PC-3 (cell line): ENCODE results near the gene CRTAC1. TPM values are rescaled to one million over a fixed set of nuclear protein-coding genes. Genes with fewer than 3 reads are reported as not detected.

ENCODE experiments used
- ATAC-seq: fragments of 200-7000 bp; cut with Tn5 transposase; 2 replicates; pipeline ENCODE4 v1.9.1; 2020; ENCODE audit warnings: mild to moderate bottlenecking, moderate library complexity
- BruUV-seq: library from RNA; stranded (reverse); fragments of 400-500 nt; replicated peaks from 2 replicates; lab custom pipeline; 2021; lab: Mats Ljungman, UMichigan
- CTCF ChIA-PET: fragments of 300-600 bp; sonication (Branson Sonifier 250); formaldehyde crosslinking; loops from one replicate; lab custom pipeline; 2022; ENCODE audit warnings: antibody characterized with exemption; lab: Charles Lee
- POLR2A ChIA-PET: fragments of 300-600 bp; sonication (Branson Sonifier 250); formaldehyde crosslinking; loops from one replicate; lab custom pipeline; 2022; ENCODE audit warnings: antibody characterized with exemption; ENCODE audit not compliant: unreplicated experiment; lab: Charles Lee
- DNase-seq: peaks from one replicate; pipeline ENCODE4 v3.0.0-alpha.2; 2015
- H2AFZ ChIP-seq: fragments of 300-600 bp; sonication (generic); 2 replicates; pipeline ENCODE4 v1.6.0; 2016; ENCODE audit warnings: antibody characterized with exemption, low read length
- H3F3A ChIP-seq: fragments of 300-600 bp; sonication (generic); one replicate; pipeline ENCODE4 v1.6.0; 2017; ENCODE audit warnings: antibody characterized with exemption, low read length, control low read depth, mild to moderate bottlenecking; ENCODE audit not compliant: unreplicated experiment
- H3K27ac ChIP-seq: fragments of 300-600 bp; sonication (generic); 2 replicates; pipeline ENCODE4 v1.5.1; 2016; ENCODE audit warnings: mild to moderate bottlenecking, low read length
- H3K27me3 ChIP-seq: fragments of 300-600 bp; sonication (generic); 2 replicates; pipeline ENCODE4 v1.6.1; 2016; ENCODE audit warnings: low read length, mixed read lengths
- H3K36me3 ChIP-seq: fragments of 300-600 bp; sonication (generic); 2 replicates; pipeline ENCODE4 v1.6.1; 2016; ENCODE audit warnings: low read depth, mixed run types, low read length, mixed read lengths
- H3K4me1 ChIP-seq: fragments of 300-600 bp; sonication (generic); 2 replicates; pipeline ENCODE4 v1.5.1; 2016; ENCODE audit warnings: low read length; ENCODE audit not compliant: insufficient read depth
- H3K4me2 ChIP-seq: fragments of 300-600 bp; sonication (generic); 2 replicates; pipeline ENCODE4 v1.6.0; 2016; ENCODE audit warnings: low read length
- H3K4me3 ChIP-seq: fragments of 300-600 bp; sonication (generic); 2 replicates; pipeline ENCODE4 v1.5.1; 2016; ENCODE audit warnings: mild to moderate bottlenecking, low read length, mixed read lengths
- H3K79me2 ChIP-seq: fragments of 300-600 bp; sonication (generic); 2 replicates; pipeline ENCODE4 v1.6.1; 2017; ENCODE audit warnings: low read length, mixed read lengths
- H3K9ac ChIP-seq: fragments of 300-600 bp; sonication (generic); 2 replicates; pipeline ENCODE4 v1.6.0; 2016; ENCODE audit warnings: mild to moderate bottlenecking, low read length
- H3K9me2 ChIP-seq: fragments of 300-600 bp; sonication (generic); replicated peaks from 2 replicates; pipeline ENCODE4 v1.6.1; 2016; ENCODE audit warnings: mixed run types, low read length, mixed read lengths
- H3K9me3 ChIP-seq: fragments of 300-600 bp; sonication (generic); 2 replicates; pipeline ENCODE4 v1.6.1; 2016; ENCODE audit warnings: low read length, mixed read lengths
- H4K20me1 ChIP-seq: fragments of 300-600 bp; sonication (generic); 2 replicates; pipeline ENCODE4 v1.6.1; 2016; ENCODE audit warnings: low read length, mixed read lengths
- CTCF ChIP-seq: fragments of 300-600 bp; sonication (generic); conservative IDR thresholded peaks from 2 replicates; pipeline ENCODE4 v1.5.1; 2017; ENCODE audit warnings: antibody characterized with exemption, low read depth, mild to moderate bottlenecking, low read length
- EZH2 ChIP-seq: fragments of 300-600 bp; sonication (generic); IDR thresholded peaks from one replicate; pipeline ENCODE4 v1.6.1; 2017; ENCODE audit warnings: antibody characterized with exemption, mild to moderate bottlenecking, low read length; ENCODE audit not compliant: unreplicated experiment
- EZH2phosphoT487 ChIP-seq: fragments of 300-600 bp; sonication (generic); IDR thresholded peaks from 2 replicates; pipeline ENCODE4 v1.6.1; 2018; ENCODE audit warnings: mild to moderate bottlenecking, antibody characterized with exemption, low read length, borderline replicate concordance
- intact Hi-C: fragments of 100-400 bp; cut with micrococcal nuclease; formaldehyde crosslinking; loops from 2 replicates; pipeline ENCODE4 v1.9.0; 2023
- total RNA-seq: library from RNA; depleted of rRNA; stranded (reverse); fragments of >200 nt; gene quantifications from 2 replicates; pipeline ENCODE4 v1.2.3, GENCODE V29; 2014

CRTAC1 gene
- total RNA-seq, 1 experiment from 2014 or later: not detected

GRCh38 chr10:97936126-97936525 is 94.3 kb downstream of the CRTAC1 start:
- Histone ChIP-seq H3K79me2 (no peaks in the 10 kb centered on the region), H3K27ac (no peak overlapping the region), H3K36me3 (no peaks in the 10 kb centered on the region), H3K4me3 (no peak overlapping the region), H3K27me3 (no peaks in the 10 kb centered on the region; the same call in 1 of the 2 replicates), H2AFZ (no peak overlapping the region), H4K20me1 (no peaks in the 10 kb centered on the region), H3K9me3 (no peaks in the 10 kb centered on the region), H3K4me1 (no peaks in the 10 kb centered on the region), H3F3A (no peaks in the 10 kb centered on the region), H3K9me2 (no peaks in the 10 kb centered on the region), H3K4me2 (no peak overlapping the region), H3K9ac (no peak overlapping the region)
- TF ChIP-seq EZH2phosphoT487 (no peak), CTCF (no peak), EZH2 (no peak)
- ATAC-seq: no peak
- ChIA-PET CTCF (no interaction called here), POLR2A (no interaction called here)
- intact Hi-C loops: no loop called here
- no TSS peak for BruUV-seq
- no peak for DNase-seq

- intact Hi-C loops: no loop called here
- Histone ChIP-seq H3F3A (no peaks in the 10 kb centered on the region), H3K4me2 (no peak overlapping the region), H3K9ac (no peak overlapping the region), H4K20me1 (no peaks in the 10 kb centered on the region), H3K27me3 (no peaks in the 10 kb centered on the region; the same call in 1 of the 2 replicates), H3K4me3 (no peak overlapping the region), H3K9me2 (no peaks in the 10 kb centered on the region), H3K27ac (no peak overlapping the region), H3K9me3 (no peaks in the 10 kb centered on the region), H3K79me2 (no peaks in the 10 kb centered on the region), H3K36me3 (no peaks in the 10 kb centered on the region), H3K4me1 (no peaks in the 10 kb centered on the region), H2AFZ (no peak overlapping the region)
- no TSS peak for BruUV-seq
- ATAC-seq (no peak), DNase-seq (no peak)
- CTCF ChIA-PET: interaction anchor here (0.9 kb wide), 1 partner anchor 108 kb away, joined by 3 read pairs; no protein-coding TSS in a partner anchor
- TF ChIP-seq EZH2phosphoT487: no peak
- no peak for TF ChIP-seq CTCF
- TF ChIP-seq EZH2: no peak
- POLR2A ChIA-PET: no interaction called here
These were observed 97.4 kb downstream of the CRTAC1 start for GRCh38 chr10:97932932-97933530.

GRCh38 chr10:97931041-97931440 is 99.4 kb downstream of the CRTAC1 start:
- intact Hi-C loops: no loop called here
- ChIA-PET POLR2A (no interaction called here), CTCF (no interaction called here)
- Histone ChIP-seq H4K20me1 (no peaks in the 10 kb centered on the region), H3K9ac (no peak overlapping the region), H3K4me2 (no peak overlapping the region), H3K9me3 (no peaks in the 10 kb centered on the region), H3K4me1 (no peaks in the 10 kb centered on the region), H2AFZ (no peak overlapping the region), H3K27me3 (no peaks in the 10 kb centered on the region; the same call in none of the 2 replicates), H3K27ac (no peak overlapping the region), H3K36me3 (no peaks in the 10 kb centered on the region), H3K79me2 (no peaks in the 10 kb centered on the region), H3K9me2 (no peaks in the 10 kb centered on the region), H3K4me3 (no peak overlapping the region), H3F3A (no peaks in the 10 kb centered on the region)
- ATAC-seq (no peak), DNase-seq (no peak)
- BruUV-seq: no TSS peak
- TF ChIP-seq EZH2: no peak
- no peak for TF ChIP-seq EZH2phosphoT487
- TF ChIP-seq CTCF: no peak
